Activated CD4-positive, alpha-beta T cell treated with anti-CD3 and anti-CD28 coated beads for 1 hour (primary cell): ENCODE data around the gene SH3GL2.

Experiments used
- DNase-seq: peaks from one replicate; pipeline ENCODE4 v3.0.0-alpha.2; 2020

Gene SH3GL2

GRCh38 chr9:17611917-17612316, 33.1 kb downstream of the SH3GL2 start:
- no peak for DNase-seq

GRCh38 chr9:17613758-17614157, 34.9 kb downstream of the SH3GL2 start:
- DNase-seq: no peak

GRCh38 chr9:17614250-17614649, 35.4 kb downstream of the SH3GL2 start:
- DNase-seq: no peak

- DNase-seq: no peak
Measured at GRCh38 chr9:17614903-17615302, 36.0 kb downstream of the SH3GL2 start.

GRCh38 chr9:17622141-17622540, 43.3 kb downstream of the SH3GL2 start:
- DNase-seq: no peak

DNA sequence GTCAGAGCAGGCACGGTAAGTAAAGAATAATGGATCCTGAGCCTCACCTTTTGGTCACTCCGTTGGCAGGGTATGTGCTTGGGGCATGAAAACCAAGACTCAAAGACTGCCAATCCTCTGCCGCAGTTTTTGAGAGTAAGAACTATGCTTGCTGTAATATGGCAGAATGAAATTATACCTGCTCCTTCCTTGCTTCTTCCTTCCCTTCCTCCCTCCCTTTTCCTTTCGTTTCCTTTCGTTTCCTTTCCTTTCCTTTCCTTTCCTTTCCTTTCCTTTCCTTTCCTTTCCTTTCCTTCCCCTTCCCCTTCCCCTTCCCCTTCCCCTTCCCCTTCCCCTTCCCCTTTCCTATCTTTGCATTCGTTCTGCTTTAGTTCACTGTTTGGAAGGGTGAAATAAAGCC, 43.9 kb downstream of the SH3GL2 start:
- DNase-seq: no peak

DNA sequence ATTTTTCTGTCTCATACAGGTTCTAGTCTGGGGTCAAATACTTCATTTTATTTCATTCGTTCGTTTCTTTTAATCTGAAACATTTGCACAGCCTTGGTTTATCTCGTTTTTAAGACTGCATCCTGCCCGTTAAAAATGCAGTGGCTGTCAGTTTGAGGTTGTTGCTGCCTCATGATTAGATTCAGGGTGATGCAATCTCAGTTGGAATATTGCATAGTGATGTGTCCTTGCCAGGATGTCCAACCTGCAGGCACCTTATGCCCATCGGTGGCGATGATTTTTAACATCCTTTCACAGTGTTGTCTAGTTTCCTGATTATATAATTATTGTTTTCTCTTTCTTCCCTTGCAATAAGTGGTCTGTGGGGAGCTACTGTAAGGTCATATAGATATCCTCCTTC, 45.1 kb downstream of the SH3GL2 start:
- DNase-seq: no peak

- DNase-seq: no peak
Measured at GRCh38 chr9:17624571-17624970, 45.7 kb downstream of the SH3GL2 start.

- DNase-seq: no peak
Measured at GRCh38 chr9:17625644-17626388, 47.0 kb downstream of the SH3GL2 start.

GRCh38 chr9:17627641-17628040, 48.8 kb downstream of the SH3GL2 start:
- DNase-seq: no peak

DNA sequence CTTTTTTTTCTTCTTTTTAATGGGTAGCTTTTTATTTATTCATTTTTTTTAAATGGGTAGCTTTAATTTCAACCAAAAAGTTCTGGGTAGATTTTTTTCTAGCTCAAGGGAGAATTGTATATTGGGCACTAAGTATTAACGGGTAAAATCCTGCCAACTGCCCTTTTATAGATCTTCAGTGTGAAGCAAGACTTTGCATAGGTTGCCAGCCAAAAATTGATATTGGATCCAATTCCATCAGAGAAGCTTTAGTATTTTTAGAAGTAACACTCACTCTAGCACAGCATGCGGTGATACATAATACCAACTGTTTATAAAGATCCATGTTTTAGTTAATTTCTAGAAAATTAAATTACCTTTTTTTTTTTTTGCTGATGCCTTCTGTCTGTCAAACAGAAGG, 49.8 kb downstream of the SH3GL2 start:
- DNase-seq: no peak

GRCh38 chr9:17630531-17630949, 51.7 kb downstream of the SH3GL2 start:
- DNase-seq: no peak

DNA sequence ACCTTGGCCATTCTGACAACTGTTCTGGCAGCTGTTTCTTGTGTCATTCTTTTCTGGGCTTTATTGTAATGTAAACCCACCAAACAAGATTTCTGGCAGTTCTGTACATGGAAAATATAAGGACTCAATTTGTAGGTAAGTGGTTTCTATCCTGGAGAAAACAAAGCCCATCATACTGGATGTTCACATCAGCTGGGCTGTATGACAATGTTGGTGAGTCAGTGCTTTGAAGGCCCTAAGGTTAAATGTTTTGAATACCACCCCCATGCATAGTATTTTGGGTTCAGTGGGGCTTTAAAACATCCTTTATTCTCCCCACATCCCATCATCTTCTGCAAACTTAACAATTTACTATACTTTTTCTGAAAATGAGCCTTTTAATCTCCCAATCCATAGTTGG, 52.5 kb downstream of the SH3GL2 start:
- no peak for DNase-seq

- no peak for DNase-seq
Measured at GRCh38 chr9:17632994-17633393, 54.1 kb downstream of the SH3GL2 start.

- no peak for DNase-seq
Measured at GRCh38 chr9:17635115-17635890, 56.4 kb downstream of the SH3GL2 start.

DNA sequence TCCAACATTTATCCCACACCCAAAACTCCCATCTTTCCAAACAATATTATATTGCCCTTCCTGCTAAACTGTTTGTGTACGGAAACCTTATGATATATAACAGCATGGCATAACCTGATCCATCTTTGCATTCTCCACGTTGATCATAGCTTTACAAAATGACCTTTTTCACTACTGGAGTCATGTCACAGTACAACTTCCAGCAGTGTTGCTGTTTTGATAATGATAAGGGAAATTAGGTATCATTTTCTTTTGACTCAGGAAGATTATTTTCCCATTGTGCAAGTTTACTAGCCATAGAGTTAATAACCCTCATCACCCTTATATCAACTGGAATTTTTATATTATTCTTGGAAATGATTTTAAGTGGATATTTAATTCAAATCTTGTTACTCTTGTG, 57.5 kb downstream of the SH3GL2 start:
- DNase-seq: no peak

DNA sequence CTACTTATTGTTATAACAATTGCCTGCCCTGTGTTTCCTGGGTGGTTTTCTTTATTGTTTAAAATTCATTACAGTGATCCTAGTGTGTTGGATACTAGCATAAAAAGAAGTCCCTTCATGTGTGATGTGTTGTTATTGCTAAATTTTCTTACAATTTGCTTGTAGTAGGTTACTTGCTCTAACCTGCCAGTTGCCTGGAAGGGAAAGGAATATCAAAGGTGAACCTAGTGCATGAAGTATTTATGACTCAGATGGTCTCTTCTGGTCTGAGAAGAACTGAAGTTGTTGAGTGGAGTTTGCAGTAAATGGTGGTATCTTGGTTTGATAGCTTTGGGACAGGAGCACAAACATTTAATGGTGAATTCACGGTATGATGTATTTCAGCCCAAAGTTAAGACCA, 58.0 kb downstream of the SH3GL2 start:
- no peak for DNase-seq

GRCh38 chr9:17637229-17637628, 58.4 kb downstream of the SH3GL2 start:
- DNase-seq: no peak

- DNase-seq: no peak
Measured at GRCh38 chr9:17648516-17648915, 69.7 kb downstream of the SH3GL2 start.

- no peak for DNase-seq
Measured at GRCh38 chr9:17651725-17652124, 72.9 kb downstream of the SH3GL2 start.

DNA sequence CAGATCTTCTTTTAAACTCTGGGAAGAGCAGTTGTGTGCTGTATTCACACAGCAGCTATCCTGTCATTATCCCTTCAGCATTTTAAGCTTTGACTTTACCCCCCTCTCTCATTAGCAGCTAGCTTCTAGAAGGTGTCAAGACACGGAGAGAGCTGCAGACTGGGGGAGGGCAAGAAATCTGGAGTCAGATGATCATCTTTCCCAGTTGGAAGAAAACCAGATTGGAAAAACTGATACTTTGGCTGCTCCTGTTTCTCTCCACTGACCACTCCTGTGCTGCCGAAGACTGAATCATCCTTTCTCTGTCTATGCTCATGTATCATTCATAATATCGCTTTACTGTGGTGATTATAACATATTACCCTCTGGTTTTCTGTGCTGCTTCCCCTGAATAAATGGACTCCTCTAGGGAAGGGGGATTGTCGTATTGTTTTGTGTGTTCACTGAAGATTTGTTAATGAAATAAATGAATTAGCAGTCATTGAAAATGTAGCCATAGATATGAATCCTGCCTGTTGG, 75.1 kb downstream of the SH3GL2 start:
- no peak for DNase-seq

GRCh38 chr9:17656889-17657288, 78.0 kb downstream of the SH3GL2 start:
- no peak for DNase-seq

DNA sequence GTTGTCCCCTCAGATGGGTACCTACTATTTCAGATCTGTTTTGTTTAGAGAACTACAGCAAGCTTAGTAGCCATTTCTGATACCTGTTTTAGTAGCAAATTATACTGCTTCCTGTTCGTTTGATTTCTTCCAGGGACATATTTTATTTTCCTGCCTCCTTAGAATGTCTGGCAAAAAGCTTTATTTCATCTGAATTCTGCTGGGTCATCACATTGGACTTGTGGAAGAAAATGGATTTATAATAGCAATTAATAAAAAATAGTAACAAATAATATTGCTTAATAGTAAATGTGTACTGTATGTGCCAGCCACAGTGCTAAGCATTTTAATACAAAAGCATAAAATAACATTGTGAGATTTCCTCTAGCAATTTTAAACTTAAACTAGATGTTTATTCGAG, 79.4 kb downstream of the SH3GL2 start:
- DNase-seq: no peak

DNA sequence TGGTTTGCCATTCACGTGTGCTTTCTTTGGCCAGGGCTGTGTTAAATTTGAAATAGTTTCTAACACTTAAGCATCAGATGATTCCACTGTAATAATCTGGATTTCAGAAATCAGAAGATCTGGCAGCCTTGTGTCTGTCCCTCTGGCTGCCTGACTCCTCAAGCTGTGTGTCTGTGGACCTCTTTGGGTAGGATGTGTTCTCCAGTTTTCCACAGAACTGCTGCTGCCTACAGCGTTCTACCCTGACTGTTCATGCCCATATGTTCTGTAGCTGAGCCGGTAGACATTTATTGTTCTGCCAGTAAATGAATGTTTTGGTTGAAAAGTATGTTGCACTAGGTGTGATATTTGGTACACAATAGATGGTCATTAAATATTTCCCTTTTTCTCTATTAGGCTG, 81.3 kb downstream of the SH3GL2 start:
- DNase-seq: no peak
